Stimulated activated naive CD4-positive, alpha-beta T cell (primary cell): ENCODE data around the gene TUBA4A.
"Not testable (repeated sequence)": the region's sequence is repeated elsewhere in the genome, so short reads cannot be mapped to it uniquely, and the experiment has no call there.

Experiments
- DNase-seq, 6 experiments: peaks; one replicate each; lab custom pipeline; 2025; lab: John Stamatoyannopoulos, UW

Gene TUBA4A

DNA sequence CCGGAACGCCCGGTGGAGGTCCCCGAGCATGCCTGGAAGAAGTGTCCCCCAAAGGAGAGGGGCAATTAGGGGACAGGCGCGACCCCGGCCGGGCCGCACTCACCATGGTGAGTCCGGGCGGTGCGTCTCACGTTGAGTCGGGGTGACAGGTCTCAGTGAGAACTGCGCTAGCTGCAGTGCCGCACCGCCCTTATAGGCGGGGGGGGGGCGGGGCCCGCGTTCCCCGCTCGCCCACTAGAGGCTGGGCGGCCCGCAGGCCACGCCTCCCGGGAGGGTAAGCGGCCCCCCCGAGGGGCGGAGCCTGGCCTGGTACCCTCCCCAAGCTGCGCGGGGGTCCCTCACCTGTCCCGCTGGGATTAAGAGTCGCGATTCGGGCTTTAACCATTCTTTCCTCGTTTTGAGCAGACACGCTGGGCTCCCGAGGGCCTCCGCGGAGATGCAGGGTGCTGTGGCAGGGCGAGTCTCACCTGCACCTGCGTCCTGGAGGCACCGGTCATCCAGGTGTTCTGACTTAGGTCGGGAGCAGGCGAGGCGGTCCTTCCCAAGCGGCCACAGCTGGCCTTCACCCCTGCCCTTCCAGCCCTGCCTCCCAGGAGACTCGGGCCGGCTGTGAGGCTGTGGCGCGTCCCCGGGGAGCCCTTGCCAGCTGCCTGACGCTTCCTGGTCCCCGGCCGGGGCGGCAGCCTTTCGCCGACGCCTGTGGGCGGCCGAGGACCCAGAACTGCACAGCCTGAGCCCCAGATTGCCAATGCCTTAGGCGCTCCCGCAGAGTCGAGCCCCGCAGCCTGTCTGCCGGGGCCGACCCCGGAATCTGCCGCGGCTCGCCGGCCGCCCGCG lies at the start of gene TUBA4A:
Gene TUBA4A (minus strand): TSS at position 166 of the 837 bp plus-strand sequence. CDS start 60 bp downstream, at position 106.
- peak; percentile 85 to 93 (median 92) for DNase-seq

DNA sequence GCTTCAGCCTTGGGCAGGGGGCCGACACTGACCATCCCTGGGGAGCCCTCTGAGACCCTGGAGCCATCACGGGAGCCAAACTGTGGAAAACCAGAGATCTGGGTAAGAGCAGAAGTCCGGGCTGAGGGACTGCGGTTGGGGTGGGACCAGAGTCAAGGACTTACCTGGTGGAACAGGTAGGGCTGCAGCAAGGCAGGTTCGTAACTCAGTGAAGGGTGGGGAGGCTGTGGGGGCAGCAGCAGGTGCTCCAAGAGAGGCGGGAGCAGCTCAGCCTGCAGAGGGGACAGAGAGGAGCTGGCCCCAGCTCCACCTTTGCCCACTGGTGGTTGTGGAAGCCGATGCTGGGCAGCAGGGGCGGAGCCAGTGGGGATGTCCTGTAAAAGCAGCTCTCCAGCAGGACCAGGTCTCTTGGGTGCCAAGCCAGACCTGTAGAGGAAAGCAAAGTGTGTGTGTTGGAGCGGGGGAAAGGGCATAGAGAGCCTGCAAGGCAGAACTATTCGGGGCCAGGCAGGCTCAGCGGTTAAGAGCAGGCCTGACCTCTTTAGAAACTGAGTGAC lies 48.8 kb upstream of the TUBA4A start:
- no peak for DNase-seq

DNA sequence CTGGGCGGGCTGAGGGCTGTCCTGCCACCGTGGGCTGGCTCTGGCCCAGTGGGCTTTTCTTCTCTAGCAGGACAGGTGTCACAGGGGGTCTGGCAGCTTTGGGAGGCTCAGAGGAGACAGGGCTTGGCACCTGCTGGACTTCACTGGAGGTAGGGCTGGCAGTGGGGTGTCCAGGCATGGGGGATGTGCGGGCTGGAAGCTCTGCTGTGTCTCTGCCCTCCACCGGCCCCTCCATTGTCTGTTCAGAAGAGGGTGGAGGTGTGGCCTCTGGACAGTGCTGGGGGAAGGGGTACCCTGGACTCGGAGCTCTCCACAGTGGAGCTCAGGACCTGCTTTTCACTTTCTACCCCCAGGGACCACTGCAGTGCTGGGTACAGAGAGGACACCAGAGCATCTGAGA lies 46.3 kb upstream of the TUBA4A start:
- DNase-seq, result no peak

DNA sequence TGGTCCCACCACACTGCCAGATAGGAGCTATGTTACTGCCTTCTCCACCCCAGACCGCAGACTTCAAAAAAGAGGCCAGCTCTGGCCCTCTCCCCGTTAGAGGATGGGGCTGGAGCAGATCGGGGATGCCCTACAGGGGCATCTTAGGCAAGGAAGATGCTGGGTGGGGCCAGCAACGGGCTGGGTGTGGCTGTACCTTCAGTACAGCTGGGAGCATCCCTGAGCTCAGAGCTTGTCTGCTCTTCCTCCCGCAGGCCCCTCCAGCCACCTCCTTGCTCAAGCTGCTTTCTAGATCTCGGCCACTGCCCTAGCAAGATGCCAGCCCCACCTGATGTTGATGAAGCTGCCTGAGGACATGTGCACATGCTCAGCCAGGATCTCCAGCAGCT lies 45.6 kb upstream of the TUBA4A start:
- no peak for DNase-seq

DNA sequence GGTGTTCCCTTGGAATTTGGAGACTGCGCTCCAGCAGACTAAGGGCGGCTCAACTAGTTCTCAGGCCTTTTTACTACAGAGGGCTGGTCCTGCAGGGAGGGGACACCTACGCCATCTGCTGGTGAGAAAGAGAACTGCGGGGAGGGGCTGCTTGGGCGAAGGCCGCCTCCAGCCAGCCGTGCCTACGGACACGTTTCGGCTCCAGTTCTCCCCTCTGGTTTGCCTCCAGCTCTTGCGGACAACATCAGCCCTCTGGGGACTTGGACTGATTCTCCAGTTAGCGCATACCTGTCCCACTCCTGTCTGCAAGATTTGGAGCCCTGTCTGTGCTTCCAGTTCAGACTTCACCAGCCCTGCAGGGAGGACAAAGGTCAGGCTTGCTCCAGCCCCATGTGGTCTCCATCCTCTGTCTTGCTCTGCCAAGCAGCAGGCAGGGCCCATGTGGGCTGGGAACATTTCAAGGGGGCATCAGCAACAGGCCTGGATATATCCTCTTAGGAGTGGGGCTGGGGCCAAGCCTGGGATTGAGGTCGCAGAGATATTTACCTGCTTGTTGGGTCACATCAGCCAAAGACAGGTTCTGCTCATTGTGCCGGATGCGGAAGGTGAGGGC lies 45.1 kb upstream of the TUBA4A start:
- DNase-seq, result peak; percentile 56 to 90 (median 79)

DNA sequence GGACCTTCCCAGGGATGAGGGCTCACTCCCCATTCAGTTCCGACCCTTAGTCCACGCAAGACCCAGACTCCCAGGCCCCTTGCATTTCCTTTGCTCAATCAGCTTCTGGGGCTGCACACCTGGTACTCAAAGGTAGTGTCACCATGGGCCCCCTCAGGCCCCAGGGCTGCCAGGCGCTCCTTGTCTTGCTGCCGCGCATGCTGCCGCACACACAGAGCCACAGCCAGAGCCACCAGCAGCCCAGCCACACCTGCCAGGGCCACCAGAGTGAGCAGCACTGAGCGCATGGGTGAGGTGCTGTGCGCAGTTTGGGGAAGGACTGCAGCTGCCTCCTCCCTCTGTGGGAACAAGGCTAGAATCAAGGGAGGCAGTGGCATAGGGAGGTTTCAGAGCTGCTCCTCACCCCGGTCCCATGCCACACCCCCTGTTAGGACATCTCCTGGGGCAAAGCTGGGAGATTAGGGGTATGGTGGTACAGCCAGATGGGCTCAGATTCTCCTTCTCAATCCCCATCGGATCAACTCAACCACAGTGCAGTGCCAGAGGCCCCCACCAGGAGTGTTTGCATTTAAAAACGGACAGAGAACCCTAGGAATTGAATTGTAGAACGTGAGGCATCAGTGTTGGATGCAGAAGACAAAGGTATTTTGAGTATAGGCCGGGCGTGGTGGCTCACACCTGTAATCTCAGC lies 44.2 kb upstream of the TUBA4A start:
- no peak for DNase-seq

DNA sequence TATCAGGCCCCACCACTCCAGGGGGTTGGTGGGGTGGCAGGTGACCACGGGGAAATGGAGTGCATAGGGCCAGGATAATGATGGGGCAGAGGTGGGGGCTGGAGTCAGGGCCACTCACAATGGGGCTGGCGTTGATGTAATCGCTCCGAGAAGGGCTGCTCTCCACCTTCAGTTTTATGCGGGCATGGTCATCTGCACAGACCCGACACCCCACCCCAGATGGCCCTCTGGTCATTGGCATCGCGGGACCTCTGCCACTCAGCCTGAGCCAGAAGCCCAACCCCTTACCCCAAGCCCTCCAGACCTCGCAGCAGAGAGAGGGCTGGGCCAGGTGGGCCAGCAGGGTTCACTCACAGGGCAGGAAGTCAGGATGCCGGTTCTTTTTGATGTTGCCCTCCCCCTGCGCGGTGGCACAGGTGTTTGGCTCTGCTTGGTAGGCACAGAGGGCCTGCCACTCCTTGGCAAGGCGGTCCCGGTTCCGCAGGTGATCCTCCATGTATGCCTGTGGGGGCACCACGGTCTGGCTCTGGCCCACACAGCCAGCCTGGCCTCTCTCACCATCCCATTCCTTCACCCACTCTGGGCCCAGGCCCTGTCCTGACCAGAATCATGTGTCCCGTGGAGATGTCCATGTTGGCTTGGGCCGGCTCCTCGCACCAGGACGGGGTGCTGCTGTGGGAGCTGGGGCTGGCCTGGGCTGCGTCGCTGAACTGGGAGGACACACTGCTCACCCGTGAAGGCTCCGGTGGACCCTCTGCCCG lies 43.1 kb upstream of the TUBA4A start:
- peak in 3 of 6 experiments; percentile 10 to 30 (median 12) for DNase-seq

DNA sequence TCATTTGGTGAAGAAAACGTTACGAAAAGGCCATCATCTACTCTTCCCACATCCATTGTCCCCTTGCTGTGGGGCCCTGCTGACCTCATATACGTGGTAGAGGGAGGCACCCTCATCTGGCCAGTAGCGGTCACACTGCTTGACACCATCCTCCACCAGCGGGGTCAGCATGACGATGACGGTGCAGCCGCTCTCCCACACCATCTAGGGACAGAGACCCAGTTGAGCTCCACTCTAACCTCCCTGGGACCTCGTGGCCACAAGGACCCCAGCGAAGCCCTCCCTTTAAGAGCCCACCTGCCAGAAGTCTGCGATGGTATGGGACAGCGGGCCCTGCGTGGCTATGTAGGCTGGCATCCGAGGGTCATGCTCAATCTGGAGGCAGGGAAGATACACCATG lies 42.4 kb upstream of the TUBA4A start:
- DNase-seq, result no peak

DNA sequence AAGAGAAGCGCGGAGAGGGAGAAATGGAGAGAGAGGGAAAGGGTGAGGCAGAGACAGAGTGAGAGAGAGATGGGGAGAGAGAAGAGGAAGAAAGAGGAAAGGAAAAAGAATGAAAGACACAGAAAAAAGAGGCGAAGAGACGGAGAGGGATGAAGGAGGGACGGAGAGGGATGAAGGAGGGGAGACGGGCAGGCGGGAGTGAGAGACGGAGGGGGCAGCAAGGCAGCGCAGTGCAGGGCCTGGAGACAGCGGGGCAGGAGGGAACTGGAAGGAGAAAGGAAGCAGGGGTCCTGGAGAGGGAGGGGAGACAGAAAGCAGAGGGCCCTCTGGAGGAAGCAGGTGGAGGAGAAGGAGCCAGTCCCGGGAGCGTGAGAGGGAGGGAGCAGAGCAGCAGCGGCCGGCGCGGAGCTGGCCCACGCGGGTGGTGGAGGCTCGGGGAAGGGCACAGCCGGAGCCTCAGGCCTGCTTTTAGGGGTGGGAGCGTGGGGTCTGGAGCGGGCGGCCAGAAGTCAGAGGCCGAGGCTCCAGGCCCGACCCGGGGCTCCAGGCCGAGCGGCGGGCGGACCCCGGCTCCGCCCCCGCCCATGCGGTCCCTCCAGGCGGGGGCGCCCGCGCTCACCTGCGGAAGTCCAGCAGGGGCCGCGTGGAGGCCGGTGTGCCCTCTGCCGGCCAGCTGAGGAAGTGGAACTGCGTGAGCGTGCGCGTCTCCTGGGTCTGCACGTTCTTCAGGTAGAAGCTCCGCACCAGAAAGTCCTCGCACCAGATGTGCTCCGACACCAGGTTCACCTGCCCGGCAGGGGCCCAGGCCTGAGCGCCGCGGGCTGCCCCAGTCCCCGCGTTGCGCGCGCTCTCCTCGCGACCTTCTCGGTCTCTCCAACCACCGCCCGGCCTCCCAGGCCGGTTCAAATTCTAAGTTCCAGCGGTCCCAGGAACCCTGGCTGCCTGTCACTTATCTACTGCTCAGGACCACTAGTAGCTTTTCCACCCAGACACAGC lies 40.9 kb upstream of the TUBA4A start:
- DNase-seq, result peak; percentile 79 to 89 (median 82)

DNA sequence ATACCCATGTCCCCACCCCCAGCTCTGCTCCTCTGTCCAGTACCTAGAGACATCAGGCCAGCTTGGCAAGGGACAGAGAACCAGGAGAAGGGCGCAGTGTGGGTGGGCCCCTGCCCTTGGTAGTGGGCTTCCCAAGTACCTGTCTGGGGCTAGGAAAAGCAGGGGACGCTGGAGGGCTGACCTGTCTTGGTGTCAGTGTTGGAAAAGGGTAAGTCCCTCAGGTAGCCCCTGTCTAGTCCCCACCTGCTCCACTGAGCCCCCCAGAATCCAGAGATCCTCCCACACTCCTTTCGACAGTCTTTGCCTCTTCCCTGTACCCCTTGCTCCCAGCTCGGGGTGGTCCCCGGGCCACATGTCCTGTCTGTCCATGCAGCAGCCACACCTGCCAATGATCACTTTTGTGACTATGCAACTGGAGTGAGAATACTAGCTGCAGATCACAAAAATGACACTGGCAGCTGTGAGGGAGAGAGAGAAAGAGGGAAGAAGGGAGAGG lies 40.1 kb upstream of the TUBA4A start:
- DNase-seq, result no peak

DNA sequence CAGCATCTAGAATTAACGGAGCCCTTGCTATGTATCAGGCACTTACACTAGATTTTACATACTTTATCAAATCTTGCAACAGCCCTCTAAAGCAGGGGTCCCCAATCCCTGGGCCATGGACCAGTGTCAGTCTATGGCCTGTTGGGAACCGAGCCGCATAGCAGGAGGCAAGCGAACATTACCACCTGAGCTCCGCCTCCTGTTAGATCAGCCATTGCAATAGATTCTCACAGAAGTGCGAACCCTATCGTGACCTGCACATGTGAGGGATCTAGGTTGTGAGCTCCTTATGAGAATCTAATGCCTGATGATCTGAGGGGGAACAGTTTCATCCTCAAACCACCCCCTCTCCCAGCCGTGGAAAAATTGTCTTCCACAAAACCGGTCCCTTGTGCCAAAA lies 38.9 kb upstream of the TUBA4A start:
- DNase-seq, result no peak

DNA sequence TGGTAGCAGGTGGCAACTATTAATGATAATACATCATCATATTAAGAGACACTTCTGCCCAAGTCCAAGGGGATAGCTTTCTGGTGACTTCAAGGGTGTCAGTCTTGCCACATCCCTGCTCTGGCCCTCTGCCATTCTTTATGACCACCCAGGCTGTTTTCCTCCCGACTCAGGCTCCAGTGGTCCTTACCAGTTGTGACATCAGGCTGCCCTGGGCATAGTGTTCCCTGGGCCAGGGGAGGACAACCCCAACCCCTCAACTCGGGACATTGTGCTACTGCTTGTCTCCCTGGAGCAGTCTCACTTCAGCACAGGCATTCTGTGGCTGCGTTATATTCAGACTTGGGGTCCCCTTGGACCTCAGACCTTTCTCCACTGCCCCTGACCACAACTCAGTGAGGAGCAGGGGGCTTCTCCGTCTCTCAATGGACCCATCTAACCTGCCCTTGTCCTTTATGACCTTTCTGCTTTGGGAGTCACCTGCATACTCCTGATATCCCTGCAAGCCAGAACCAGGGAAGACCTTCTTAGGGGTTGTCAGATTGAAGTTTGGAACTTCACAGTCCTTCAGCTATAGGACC lies 38.3 kb upstream of the TUBA4A start:
- no peak for DNase-seq

DNA sequence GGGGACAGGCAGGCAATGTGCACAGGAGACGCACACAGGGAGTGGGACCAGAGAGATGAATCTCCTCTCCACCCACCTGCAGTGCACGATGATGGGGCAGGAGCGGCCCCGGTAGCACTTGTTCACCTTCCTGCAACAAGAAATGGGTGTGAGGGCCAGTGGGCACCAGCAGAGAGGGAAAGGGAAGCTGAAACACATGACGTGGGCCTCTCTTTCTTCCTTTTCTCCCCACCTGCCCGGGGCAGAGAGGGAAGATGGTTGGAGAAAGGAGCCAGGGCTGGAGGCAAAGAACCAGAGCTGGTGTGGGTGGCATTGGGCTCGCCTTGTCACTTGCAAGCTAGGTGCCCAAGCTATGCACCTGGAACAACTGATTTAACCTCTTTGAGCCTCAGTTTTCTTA lies 37.7 kb upstream of the TUBA4A start:
- DNase-seq, result no peak

DNA sequence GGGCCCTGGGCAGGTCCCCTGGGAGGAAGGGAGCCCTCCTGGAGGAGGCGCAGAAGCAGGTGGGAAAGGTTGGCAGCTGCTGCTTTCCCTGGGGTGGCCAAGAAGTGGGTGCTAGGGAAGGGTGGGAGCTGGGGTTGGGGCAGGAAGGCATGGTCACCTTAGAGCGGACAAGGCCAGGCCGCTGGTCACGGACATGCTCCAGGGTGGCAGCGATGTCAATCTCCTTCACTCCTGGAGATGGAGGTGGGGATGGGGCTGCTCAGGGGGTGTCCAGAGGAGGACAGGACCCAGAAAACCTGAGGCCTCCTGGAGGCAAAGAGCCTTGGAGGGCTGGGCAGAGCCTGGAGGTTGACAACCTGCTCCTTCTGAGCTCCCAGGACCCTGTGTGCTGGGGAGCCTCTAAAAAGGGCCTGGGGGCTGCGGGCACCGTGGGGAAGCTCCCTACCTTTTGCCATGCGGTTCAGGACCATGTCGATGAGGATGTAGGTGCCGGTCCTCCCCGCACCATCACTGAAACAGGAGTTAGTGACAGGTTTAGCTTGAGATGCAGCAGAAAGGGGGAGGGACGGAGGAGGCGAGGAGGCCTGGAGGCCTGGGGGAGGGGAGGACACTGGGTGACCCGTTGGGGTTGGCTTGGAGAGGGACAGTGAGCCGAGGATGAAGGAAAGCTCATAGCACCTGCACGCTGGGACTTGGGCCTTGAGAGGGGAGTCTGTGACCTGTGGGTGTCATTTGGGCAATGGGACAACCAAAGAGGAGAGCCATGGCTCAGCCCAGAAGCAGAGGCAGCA lies 36.9 kb upstream of the TUBA4A start:
- DNase-seq, result no peak

DNA sequence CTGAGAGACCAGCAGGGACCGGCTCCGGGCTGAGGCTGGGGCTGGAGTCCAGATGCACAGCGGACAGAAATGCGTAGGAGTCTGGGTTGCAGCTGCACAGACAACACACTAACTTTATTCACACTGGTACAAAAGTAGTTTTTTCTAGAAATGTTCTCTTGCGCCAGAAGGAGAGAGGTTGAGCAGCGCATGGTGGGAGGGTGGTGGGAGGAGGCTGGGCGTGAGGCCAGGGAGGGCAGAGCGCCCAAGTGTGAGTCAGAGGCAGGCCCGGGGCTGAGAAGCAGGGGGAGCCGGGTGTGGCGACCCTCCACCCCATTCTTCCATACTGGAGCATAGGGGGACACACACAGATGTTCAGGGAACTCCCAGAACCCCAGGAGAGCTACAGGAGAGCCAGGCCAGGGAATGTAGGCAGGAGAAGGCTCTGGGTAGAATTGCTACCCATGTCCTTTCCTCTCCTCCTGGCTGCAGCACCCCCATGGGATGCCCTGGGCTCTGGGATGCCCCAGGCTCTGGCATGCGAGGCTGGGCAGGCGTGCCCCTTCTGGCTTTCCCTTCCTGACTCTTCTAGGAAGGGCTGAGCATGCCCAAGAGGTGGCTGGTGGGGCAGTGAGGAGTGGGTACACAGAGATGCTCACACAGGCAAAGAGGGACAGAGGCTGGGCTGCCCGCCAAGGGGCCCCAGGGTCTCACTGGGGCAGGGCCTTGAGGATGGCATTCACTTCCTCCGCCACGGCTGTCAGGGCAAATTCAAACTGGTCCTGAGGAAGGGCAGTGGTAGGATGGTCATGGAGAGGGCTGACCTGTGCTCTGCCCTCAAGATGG lies 36.0 kb upstream of the TUBA4A start:
- DNase-seq, result no peak

DNA sequence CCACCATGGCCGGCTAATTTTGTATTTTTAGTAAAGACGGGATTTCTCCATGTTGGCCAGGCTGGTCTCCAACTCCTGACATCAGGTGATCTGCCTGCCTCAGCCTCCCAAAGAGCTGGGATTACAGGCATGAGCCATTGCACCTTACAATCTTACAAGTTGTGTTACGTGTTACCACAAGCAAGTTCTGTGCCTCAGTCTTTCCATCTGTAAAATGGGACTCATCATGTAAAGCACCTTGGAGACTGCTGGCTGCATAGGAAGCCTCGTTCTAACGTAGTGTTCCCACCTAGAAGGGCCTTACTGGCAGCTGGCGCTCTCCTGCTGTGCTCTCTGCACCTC lies 35.4 kb upstream of the TUBA4A start:
- DNase-seq, result no peak

DNA sequence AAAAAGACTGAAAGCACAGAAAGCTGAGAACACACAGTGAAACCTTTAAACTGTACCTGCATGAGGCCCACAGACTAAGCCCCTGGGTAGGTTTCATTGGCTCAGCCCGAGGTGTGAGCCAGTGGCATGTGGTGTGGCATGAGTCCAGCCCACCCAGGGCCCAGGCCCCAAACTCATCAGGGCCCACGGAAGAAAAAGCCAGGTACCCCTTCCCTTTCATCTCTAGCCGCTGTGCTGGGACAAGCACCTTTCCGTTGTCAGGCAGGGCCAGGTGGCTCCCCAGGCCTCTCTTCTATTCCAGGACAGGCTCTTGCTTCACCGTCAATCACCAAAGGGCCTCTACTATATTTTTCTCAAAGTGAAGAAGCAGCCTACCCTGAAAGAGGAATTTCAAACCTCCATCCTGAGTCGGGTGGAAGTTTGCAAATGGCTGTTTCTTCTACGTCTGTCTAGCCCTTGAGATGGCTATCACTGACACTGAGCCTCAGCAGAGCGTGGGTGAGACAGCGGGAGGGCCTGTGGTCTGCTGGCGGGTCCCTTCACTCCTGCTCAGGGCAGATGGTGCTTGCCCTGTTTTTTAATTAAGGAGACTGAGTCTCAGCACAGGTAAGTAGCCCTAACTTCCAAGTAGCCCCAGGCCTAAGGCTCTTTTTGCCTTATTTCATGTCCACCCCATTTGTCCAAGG lies 34.0 kb upstream of the TUBA4A start:
- no peak for DNase-seq

DNA sequence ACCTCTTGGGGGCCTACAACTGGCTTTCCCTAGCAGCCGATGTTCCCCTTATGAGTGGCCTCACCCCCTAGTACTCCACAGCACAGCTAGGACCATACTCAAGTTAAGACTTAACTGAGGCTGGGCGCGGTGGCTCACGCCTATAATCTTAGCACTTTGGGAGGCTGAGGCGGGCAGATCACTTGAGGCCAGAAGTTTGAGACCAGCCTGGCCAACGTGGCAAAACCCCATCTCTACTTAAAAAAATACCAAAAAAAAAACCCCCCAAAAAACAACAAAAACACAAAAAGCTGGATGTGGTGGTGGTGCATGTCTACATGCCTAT lies 33.4 kb upstream of the TUBA4A start:
- not testable (repeated sequence) for DNase-seq
